H1 (cell line): ENCODE results near the gene PLPPR4. TPM values are rescaled to one million over a fixed set of nuclear protein-coding genes. Genes with fewer than 3 reads are reported as not detected.

ENCODE experiments used
- CTCF ChIA-PET: fragments of 300-600 bp; sonication (Branson Sonifier 250); formaldehyde crosslinking; loops from one replicate; lab custom pipeline; 2021; ENCODE audit not compliant: partially characterized antibody; lab: Charles Lee
- POLR2A ChIA-PET: fragments of 300-600 bp; sonication (Branson Sonifier 250); formaldehyde crosslinking; loops from one replicate; lab custom pipeline; 2021; ENCODE audit warnings: inconsistent platforms; ENCODE audit not compliant: partially characterized antibody; lab: Charles Lee
- DNase-seq, 2 experiments: peaks; one replicate each; pipeline versions ENCODE4 v3.0.0 to v3.0.0-alpha.2; 2010 to 2022; ENCODE audit warnings: low spot score in 2 of 2, low read depth in 1 of 2, mixed read lengths in 1 of 2
- FAIRE-seq: peaks from 2 replicates; lab custom pipeline; 2011; peaks lifted over from hg19 to GRCh38; lab: Jason Lieb, UNC
- H2AFZ ChIP-seq: 2 replicates; pipeline ENCODE4 v1.8.1; 2012; ENCODE audit warnings: low read length, inconsistent platforms
- H2AK5ac ChIP-seq: 2 replicates; pipeline ENCODE4 v1.6.1; 2013; ENCODE audit warnings: low read depth, low read length
- H2BK120ac ChIP-seq: replicated peaks from 2 replicates; pipeline ENCODE3; 2013; ENCODE audit warnings: low read depth, low read length, inconsistent platforms
- H2BK12ac ChIP-seq: 2 replicates; pipeline ENCODE4 v1.6.1; 2013; ENCODE audit warnings: low read depth, low read length
- H2BK15ac ChIP-seq: 2 replicates; pipeline ENCODE4 v1.6.1; 2013; ENCODE audit warnings: low read length
- H2BK20ac ChIP-seq: 2 replicates; pipeline ENCODE4 v1.6.1; 2013; ENCODE audit warnings: low read length
- H2BK5ac ChIP-seq: 2 replicates; pipeline ENCODE4 v1.6.1; 2013; ENCODE audit warnings: low read depth, low read length
- H3K14ac ChIP-seq: 2 replicates; pipeline ENCODE4 v1.6.1; 2013; ENCODE audit warnings: inconsistent platforms; ENCODE audit not compliant: insufficient read length
- H3K18ac ChIP-seq: 2 replicates; pipeline ENCODE4 v1.6.1; 2013; ENCODE audit warnings: low read length; ENCODE audit errors: extremely low read depth
- H3K23ac ChIP-seq: 2 replicates; pipeline ENCODE4 v1.6.1; 2013; ENCODE audit warnings: inconsistent platforms; ENCODE audit not compliant: insufficient read length
- H3K23me2 ChIP-seq: 2 replicates; pipeline ENCODE4 v1.6.1; 2013; ENCODE audit warnings: low read depth, low read length
- H3K27ac ChIP-seq: 2 replicates; pipeline ENCODE4 v1.6.1; 2011; ENCODE audit warnings: low read depth, low read length, inconsistent platforms
- H3K27me3 ChIP-seq, 4 experiments: replicated peaks in 1 of 4; 1 replicate in 1 of 4; 2 replicates in 3 of 4; pipeline versions ENCODE4 v1.6.1 to v1.8.1; 2011 to 2013; ENCODE audit warnings: low read length in 3 of 4, mild to moderate bottlenecking in 3 of 4, inconsistent platforms in 2 of 4, mixed read lengths in 2 of 4, moderate library complexity in 1 of 4; ENCODE audit not compliant: control insufficient read depth in 3 of 4, insufficient read depth in 3 of 4; ENCODE audit errors: extremely low read depth in 1 of 4
- H3K36me3 ChIP-seq, 4 experiments: 2 replicates each; pipeline versions ENCODE4 v1.6.1 to v1.8.1; 2011 to 2013; ENCODE audit warnings: mild to moderate bottlenecking in 4 of 4, low read length in 3 of 4, moderate library complexity in 2 of 4, control low read depth in 1 of 4, inconsistent platforms in 1 of 4; ENCODE audit not compliant: insufficient read depth in 4 of 4, control insufficient read depth in 2 of 4
- H3K4ac ChIP-seq: replicated peaks from 2 replicates; pipeline ENCODE3; 2013; ENCODE audit warnings: low read length, low read depth, mixed read lengths, inconsistent platforms; ENCODE audit not compliant: insufficient read length
- H3K4me1 ChIP-seq, 4 experiments: replicated peaks in 1 of 4; 1 replicate in 1 of 4; 2 replicates in 3 of 4; pipeline versions ENCODE4 v1.6.1 to v1.8.1; 2011 to 2013; ENCODE audit warnings: low read length in 3 of 4, inconsistent platforms in 2 of 4, mixed read lengths in 1 of 4; ENCODE audit not compliant: insufficient read depth in 4 of 4, control insufficient read depth in 3 of 4
- H3K4me2 ChIP-seq, 2 experiments: 2 replicates each; pipeline versions ENCODE4 v1.6.1 to v1.8.1; 2011 to 2013; ENCODE audit warnings: low read depth in 2 of 2, low read length in 2 of 2, control low read depth in 1 of 2, inconsistent platforms in 1 of 2, mild to moderate bottlenecking in 1 of 2; ENCODE audit not compliant: insufficient read depth in 1 of 2
- H3K4me3 ChIP-seq, 4 experiments: fragments of 200-600, 300-600 bp in 1 of 4; sonication (generic), shearing (Covaris generic), sonication (Bioruptor Twin) in 1 of 4; 2 replicates each; pipeline versions ENCODE4 v1.5.1 to v1.8.1; 2011 to 2016; ENCODE audit warnings: low read length in 4 of 4, low read depth in 3 of 4, control low read depth in 2 of 4, inconsistent platforms in 2 of 4, mild to moderate bottlenecking in 2 of 4, mixed read lengths in 1 of 4, moderate library complexity in 1 of 4; ENCODE audit not compliant: insufficient read depth in 2 of 4; ENCODE audit errors: extremely low read depth in 1 of 4
- H3K56ac ChIP-seq: replicated peaks from 2 replicates; pipeline ENCODE3; 2013; ENCODE audit warnings: low read depth, mild to moderate bottlenecking, mixed read lengths, low read length, inconsistent platforms; ENCODE audit not compliant: insufficient read length
- H3K79me1 ChIP-seq: 2 replicates; pipeline ENCODE4 v1.6.1; 2013; ENCODE audit warnings: low read depth, low read length, control low read depth
- H3K79me2 ChIP-seq, 2 experiments: 2 replicates each; pipeline versions ENCODE4 v1.6.1 to v1.8.1; 2012 to 2013; ENCODE audit warnings: low read length in 2 of 2, mild to moderate bottlenecking in 2 of 2, inconsistent platforms in 1 of 2; ENCODE audit not compliant: insufficient read depth in 2 of 2, control insufficient read depth in 1 of 2
- H3K9ac ChIP-seq, 4 experiments: replicated peaks in 1 of 4; 1 replicate in 1 of 4; 2 replicates in 3 of 4; pipeline versions ENCODE4 v1.6.1 to v1.8.1; 2011 to 2013; ENCODE audit warnings: low read depth in 3 of 4, low read length in 3 of 4, control low read depth in 2 of 4, mild to moderate bottlenecking in 2 of 4, moderate library complexity in 2 of 4, inconsistent platforms in 1 of 4; ENCODE audit errors: extremely low read depth in 1 of 4
- H3K9me3 ChIP-seq, 2 experiments: 2 replicates each; pipeline versions ENCODE4 v1.6.1 to v1.8.1; 2012 to 2013; ENCODE audit warnings: mild to moderate bottlenecking in 2 of 2, moderate library complexity in 2 of 2, control low read depth in 1 of 2, inconsistent platforms in 1 of 2, low read depth in 1 of 2, low read length in 1 of 2, mixed read lengths in 1 of 2; ENCODE audit not compliant: insufficient read depth in 2 of 2
- H4K20me1 ChIP-seq, 2 experiments: replicated peaks in 1 of 2; 2 replicates each; pipeline versions ENCODE3 to v1.8.1; 2011 to 2013; ENCODE audit warnings: inconsistent platforms in 2 of 2, low read length in 2 of 2, mild to moderate bottlenecking in 1 of 2; ENCODE audit not compliant: insufficient read depth in 2 of 2, control insufficient read depth in 1 of 2
- H4K5ac ChIP-seq: 2 replicates; pipeline ENCODE4 v1.6.1; 2013; ENCODE audit warnings: low read length, low read depth, mixed read lengths, inconsistent platforms; ENCODE audit not compliant: insufficient read length
- H4K8ac ChIP-seq: 2 replicates; pipeline ENCODE4 v1.8.0; 2013; ENCODE audit warnings: mild to moderate bottlenecking, moderate library complexity, low read length, inconsistent platforms; ENCODE audit not compliant: insufficient read depth; ENCODE audit errors: extremely low read depth
- H4K91ac ChIP-seq: replicated peaks from 2 replicates; pipeline ENCODE3; 2013; ENCODE audit warnings: low read length, mixed read lengths, inconsistent platforms; ENCODE audit not compliant: insufficient read length
- BACH1 ChIP-seq: IDR thresholded peaks from 2 replicates; pipeline ENCODE4 v1.6.1; 2012; ENCODE audit warnings: low read length, improper control_type of control experiment
- CBX8 ChIP-seq: fragments of 300-800, 300-1000 bp; sonication (generic); IDR thresholded peaks from 2 replicates; pipeline ENCODE4 v1.7.1; 2016; ENCODE audit warnings: low read depth, low read length, borderline replicate concordance
- EZH2 ChIP-seq: fragments of 200-600 bp; sonication (generic); IDR thresholded peaks from 2 replicates; pipeline ENCODE4 v1.7.1; 2012; ENCODE audit warnings: low read depth, mild to moderate bottlenecking, moderate library complexity, low read length, inconsistent platforms; ENCODE audit not compliant: severe bottlenecking
- FOSL1 ChIP-seq: IDR thresholded peaks from 2 replicates; pipeline ENCODE4 v1.6.1; 2011; ENCODE audit warnings: mild to moderate bottlenecking, low read depth, low read length, moderate library complexity; ENCODE audit not compliant: insufficient read depth
- GTF2F1 ChIP-seq: IDR thresholded peaks from 2 replicates; pipeline ENCODE4 v1.6.1; 2012; ENCODE audit warnings: low read depth, low read length, improper control_type of control experiment, borderline replicate concordance
- HDAC6 ChIP-seq: IDR thresholded peaks from one replicate; pipeline ENCODE4 v1.7.1; 2012; ENCODE audit warnings: low read depth, mild to moderate bottlenecking, inconsistent platforms, low read length, moderate library complexity
- KDM4A ChIP-seq: IDR thresholded peaks from one replicate; pipeline ENCODE4 v1.7.1; 2012; ENCODE audit warnings: low read depth, mild to moderate bottlenecking, moderate library complexity, low read length, inconsistent platforms; ENCODE audit not compliant: severe bottlenecking
- NANOG ChIP-seq: IDR thresholded peaks from 2 replicates; pipeline ENCODE4 v1.6.1; 2011; ENCODE audit warnings: low read length, low read depth, mild to moderate bottlenecking, inconsistent platforms; ENCODE audit not compliant: insufficient read depth, poor library complexity, severe bottlenecking
- POU5F1 ChIP-seq: IDR thresholded peaks from 2 replicates; pipeline ENCODE4 v1.6.1; 2011; ENCODE audit warnings: low read depth, mild to moderate bottlenecking, low read length, moderate library complexity
- RBBP5 ChIP-seq: IDR thresholded peaks from 2 replicates; pipeline ENCODE4 v1.7.1; 2012; ENCODE audit warnings: low read depth, mild to moderate bottlenecking, inconsistent platforms, low read length, moderate library complexity, borderline replicate concordance
- SIRT6 ChIP-seq: IDR thresholded peaks from one replicate; pipeline ENCODE4 v1.7.1; 2012; ENCODE audit warnings: low read length, inconsistent platforms
- TEAD4 ChIP-seq: IDR thresholded peaks from 2 replicates; pipeline ENCODE4 v1.6.1; 2012; ENCODE audit warnings: low read depth, low read length, inconsistent platforms, mixed read lengths
- YY1 ChIP-seq: IDR thresholded peaks from 2 replicates; pipeline ENCODE4 v1.6.1; 2011; ENCODE audit warnings: low read depth, mild to moderate bottlenecking, low read length
- WGBS, 2 experiments: shearing (Covaris generic) in 1 of 2; methylation state at CpG; one replicate each; pipeline versions ENCODE4 v1.1.6 to v1.1.7; 2013 to 2015; ENCODE audit warnings: low lambda C conversion rate in 2 of 2, mixed read lengths in 2 of 2, inconsistent platforms in 1 of 2, low coverage in 1 of 2, missing lambda C conversion rate in 1 of 2; ENCODE audit not compliant: insufficient replicate concordance in 2 of 2, insufficient coverage in 1 of 2, insufficient read length in 1 of 2; ENCODE audit errors: extremely low coverage in 1 of 2, missing lambda C conversion rate in 1 of 2; 5-methylcytosine and 5-hydroxymethylcytosine counted together
- polyA plus RNA-seq, 7 experiments: library from polyadenylated mRNA; depleted of rRNA in 3 of 7; stranded (reverse) in 5 of 7; unstranded in 2 of 7; fragments of >200 nt in 5 of 7; fragments of 200-250 nt in 2 of 7; gene quantifications; 1 replicate in 5 of 7; 2 replicates in 1 of 7; 4 replicates in 1 of 7; pipeline versions ENCODE4 v1.2.1 to v1.2.3, GENCODE V29; 2011 to 2013; ENCODE audit warnings: missing spikeins in 2 of 7, mixed read lengths in 2 of 7
- total RNA-seq: library from RNA; stranded (reverse); fragmentation: NEBNext Ultra II Directional; extraction: Animal tissue kit (Norgen Biotek cat#: 25700); gene quantifications from 2 replicates; pipeline ENCODE4 v1.2.1, GENCODE V29; 2021

The PLPPR4 gene
- total and polyA plus RNA-seq, 2 of the 8 experiments (the other 6 are each of a cell fraction or from before 2014, with no cell fraction given) = 0.74 to 2.2 TPM

DNA sequence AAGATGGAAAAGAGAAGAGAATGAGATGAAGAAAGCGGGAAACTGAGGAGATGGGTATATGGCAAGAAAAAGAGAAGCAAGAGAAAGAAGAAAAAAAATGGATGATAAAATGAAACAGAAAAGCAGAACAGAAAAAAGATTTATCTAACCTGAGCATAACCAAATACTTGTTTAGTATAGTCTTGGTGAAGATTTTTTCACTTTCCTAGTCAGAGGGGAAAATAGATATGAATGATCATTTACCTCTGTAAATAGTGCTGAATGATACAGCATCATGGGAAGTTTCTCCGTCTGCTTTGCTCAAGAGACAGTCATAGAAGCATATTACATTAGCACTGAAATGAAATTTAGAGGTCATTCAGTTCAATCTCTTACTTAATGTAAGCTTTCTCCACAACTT is 36.1 kb upstream of the PLPPR4 start:
- no peak overlapping the region for H3K14ac ChIP-seq
- no peaks in the 10 kb centered on the region for H3K4me1 ChIP-seq
- no peak overlapping the region for H3K23ac ChIP-seq
- no peak overlapping the region for H3K4me3 ChIP-seq
- H3K79me2 ChIP-seq = no peaks in the 10 kb centered on the region
- H3K23me2 ChIP-seq = no peaks in the 10 kb centered on the region; the same call in 1 of the 2 replicates
- no peak overlapping the region for H2BK5ac ChIP-seq
- no peaks in the 10 kb centered on the region for H4K20me1 ChIP-seq
- no peak overlapping the region for H2BK12ac ChIP-seq
- DNase-seq (no peak), FAIRE-seq (no peak)
- no peak overlapping the region for H3K27ac ChIP-seq
- 89% methylated on average over 1 of the region's 2 CpGs; no CpG with 5 or more reads in 1 of the 2 experiments for WGBS, 2 experiments
- H3K79me1 ChIP-seq = no peaks in the 10 kb centered on the region
- no peak overlapping the region for H3K18ac ChIP-seq
- no peaks in the 10 kb centered on the region for H3K36me3 ChIP-seq
- H3K4ac ChIP-seq = no peak overlapping the region
- no peak overlapping the region for H4K8ac ChIP-seq
- H4K91ac ChIP-seq = no peak overlapping the region
- H3K4me2 ChIP-seq = no peak overlapping the region
- H3K27me3 ChIP-seq = peaks cover 0 to 1% (median 0%) of the 10 kb centered on the region in 4 experiments; a peak in 1 of 7 replicates
- no peak overlapping the region for H2AK5ac ChIP-seq
- no peak overlapping the region for H3K56ac ChIP-seq
- H3K9me3 ChIP-seq = no peaks in the 10 kb centered on the region
- POLR2A ChIA-PET = no interaction called here
- CTCF ChIA-PET = interaction anchor here (1.1 kb wide), 1 partner anchor 24 kb away, joined by 3 read pairs; no protein-coding TSS in a partner anchor
- H2BK20ac ChIP-seq = no peak overlapping the region
- no peak overlapping the region for H2AFZ ChIP-seq
- no peak overlapping the region for H4K5ac ChIP-seq
- H2BK15ac ChIP-seq = no peak overlapping the region
- TF ChIP-seq SIRT6 (no peak), POU5F1 (no peak), TEAD4 (no peak), KDM4A (no peak), RBBP5 (no peak), YY1 (no peak), BACH1 (no peak), HDAC6 (no peak), CBX8 (no peak), NANOG (no peak), GTF2F1 (no peak), EZH2 (no peak), FOSL1 (no peak)
- TF ChIP-seq, all 59 proteins: peak for 0
- Histone ChIP-seq H3K9ac (no peak overlapping the region), H2BK120ac (no peak overlapping the region)
